Endothelial cell of umbilical vein (primary cell): ENCODE measurements around the gene PRRC2A.

ENCODE experiments used
- EZH2 ChIP-seq: IDR thresholded peaks from 2 replicates; pipeline ENCODE4 v1.6.1; 2012; ENCODE audit warnings: borderline replicate concordance, low read depth, mild to moderate bottlenecking, moderate library complexity, low read length, inconsistent platforms; ENCODE audit not compliant: severe bottlenecking
- POLR2AphosphoS5 ChIP-seq: IDR thresholded peaks from 2 replicates; pipeline ENCODE4 v1.6.1; 2012; ENCODE audit warnings: low read depth, mild to moderate bottlenecking, control low read depth, low read length, moderate library complexity; ENCODE audit not compliant: insufficient read depth
- TF ChIP-seq, protein P1 (sequence below), 2 donors: IDR thresholded peaks; 1 replicate in 1 of 2; 2 replicates in 1 of 2; pipeline ENCODE4 v1.5.1; 2011; ENCODE audit warnings: low read length in 2 of 2, mild to moderate bottlenecking in 2 of 2, moderate library complexity in 2 of 2, control low read depth in 1 of 2, inconsistent platforms in 1 of 2, low read depth in 1 of 2; ENCODE audit not compliant: insufficient read depth in 1 of 2; ENCODE audit errors: extremely low read depth in 1 of 2
- TF ChIP-seq, protein P2 (sequence below): IDR thresholded peaks from 2 replicates; pipeline ENCODE4 v1.6.1; 2011; ENCODE audit not compliant: insufficient read depth, insufficient read length

DNA sequence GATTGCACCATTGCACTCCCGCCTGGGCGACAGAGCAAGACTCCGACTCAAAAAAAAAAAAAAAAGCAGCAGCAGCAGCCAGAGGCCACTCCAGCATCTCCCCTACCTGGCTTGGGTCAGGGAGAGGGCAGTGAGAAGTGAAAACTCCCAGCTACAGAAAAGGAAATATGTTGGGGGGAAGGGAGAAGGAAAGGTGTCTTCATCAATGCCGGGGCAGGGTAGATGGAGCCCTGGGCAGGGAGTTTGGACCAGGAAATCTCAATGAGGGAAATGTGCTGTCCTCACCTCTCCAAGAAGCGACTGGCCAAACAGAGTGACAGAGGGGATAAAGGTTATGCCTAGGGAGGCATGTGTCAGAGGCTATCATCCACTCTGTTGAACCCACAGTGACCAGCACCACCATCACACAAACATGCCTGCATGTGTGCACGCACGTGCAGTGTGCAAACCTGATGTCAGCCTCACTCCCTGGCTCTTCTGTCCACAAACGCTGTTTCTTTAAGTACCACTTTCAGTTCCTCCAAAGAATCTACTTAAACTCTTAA, 6.4 kb upstream of the PRRC2A start:
- TF ChIP-seq, protein P1, sequence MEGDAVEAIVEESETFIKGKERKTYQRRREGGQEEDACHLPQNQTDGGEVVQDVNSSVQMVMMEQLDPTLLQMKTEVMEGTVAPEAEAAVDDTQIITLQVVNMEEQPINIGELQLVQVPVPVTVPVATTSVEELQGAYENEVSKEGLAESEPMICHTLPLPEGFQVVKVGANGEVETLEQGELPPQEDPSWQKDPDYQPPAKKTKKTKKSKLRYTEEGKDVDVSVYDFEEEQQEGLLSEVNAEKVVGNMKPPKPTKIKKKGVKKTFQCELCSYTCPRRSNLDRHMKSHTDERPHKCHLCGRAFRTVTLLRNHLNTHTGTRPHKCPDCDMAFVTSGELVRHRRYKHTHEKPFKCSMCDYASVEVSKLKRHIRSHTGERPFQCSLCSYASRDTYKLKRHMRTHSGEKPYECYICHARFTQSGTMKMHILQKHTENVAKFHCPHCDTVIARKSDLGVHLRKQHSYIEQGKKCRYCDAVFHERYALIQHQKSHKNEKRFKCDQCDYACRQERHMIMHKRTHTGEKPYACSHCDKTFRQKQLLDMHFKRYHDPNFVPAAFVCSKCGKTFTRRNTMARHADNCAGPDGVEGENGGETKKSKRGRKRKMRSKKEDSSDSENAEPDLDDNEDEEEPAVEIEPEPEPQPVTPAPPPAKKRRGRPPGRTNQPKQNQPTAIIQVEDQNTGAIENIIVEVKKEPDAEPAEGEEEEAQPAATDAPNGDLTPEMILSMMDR (IDR thresholded peaks at IDR 0.05; ENCODE audit: extremely low read depth in 1 of 2, insufficient read depth in 1 of 2, low read depth in 1 of 2, low read length in 2 of 2) = no peak
- TF ChIP-seq EZH2 (no peak), POLR2AphosphoS5 (no peak)
- TF ChIP-seq, protein P2, sequence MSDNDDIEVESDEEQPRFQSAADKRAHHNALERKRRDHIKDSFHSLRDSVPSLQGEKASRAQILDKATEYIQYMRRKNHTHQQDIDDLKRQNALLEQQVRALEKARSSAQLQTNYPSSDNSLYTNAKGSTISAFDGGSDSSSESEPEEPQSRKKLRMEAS = no peak
